Measurements from ENCODE around the gene ZNF444. TPM values are rescaled to one million over a fixed set of nuclear protein-coding genes. Genes with fewer than 3 reads are reported as not detected.

ZNF444 gene
- total and polyA plus RNA-seq, 4 donors, result 6.1 to 30.4 (median 21.0) TPM

DNA sequence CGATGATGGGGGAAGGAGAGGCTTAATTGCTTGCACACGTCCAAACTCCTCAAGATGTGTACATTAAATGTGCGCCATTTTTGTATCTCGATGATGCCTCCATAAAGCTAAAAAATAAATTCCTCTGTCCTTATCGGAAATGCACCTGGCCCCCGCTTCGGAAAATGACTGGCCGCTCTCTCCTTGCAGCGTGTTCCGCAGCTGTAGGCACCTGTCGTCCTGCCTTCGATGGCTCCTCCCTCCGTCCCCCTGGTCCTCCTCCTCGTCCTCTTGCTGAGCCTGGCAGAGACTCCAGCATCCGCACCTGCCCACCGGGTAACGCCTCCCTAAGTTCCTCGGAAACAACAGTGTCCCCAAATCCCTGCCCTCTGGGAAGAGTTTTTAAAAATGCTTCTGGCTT lies 35.8 kb downstream of the ZNF444 start (continued):
- TF ChIP-seq, protein P1, sequence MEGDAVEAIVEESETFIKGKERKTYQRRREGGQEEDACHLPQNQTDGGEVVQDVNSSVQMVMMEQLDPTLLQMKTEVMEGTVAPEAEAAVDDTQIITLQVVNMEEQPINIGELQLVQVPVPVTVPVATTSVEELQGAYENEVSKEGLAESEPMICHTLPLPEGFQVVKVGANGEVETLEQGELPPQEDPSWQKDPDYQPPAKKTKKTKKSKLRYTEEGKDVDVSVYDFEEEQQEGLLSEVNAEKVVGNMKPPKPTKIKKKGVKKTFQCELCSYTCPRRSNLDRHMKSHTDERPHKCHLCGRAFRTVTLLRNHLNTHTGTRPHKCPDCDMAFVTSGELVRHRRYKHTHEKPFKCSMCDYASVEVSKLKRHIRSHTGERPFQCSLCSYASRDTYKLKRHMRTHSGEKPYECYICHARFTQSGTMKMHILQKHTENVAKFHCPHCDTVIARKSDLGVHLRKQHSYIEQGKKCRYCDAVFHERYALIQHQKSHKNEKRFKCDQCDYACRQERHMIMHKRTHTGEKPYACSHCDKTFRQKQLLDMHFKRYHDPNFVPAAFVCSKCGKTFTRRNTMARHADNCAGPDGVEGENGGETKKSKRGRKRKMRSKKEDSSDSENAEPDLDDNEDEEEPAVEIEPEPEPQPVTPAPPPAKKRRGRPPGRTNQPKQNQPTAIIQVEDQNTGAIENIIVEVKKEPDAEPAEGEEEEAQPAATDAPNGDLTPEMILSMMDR (IDR thresholded peaks at IDR 0.05; ENCODE audit: low read depth, low read length, missing input control), result no peak
- TF ChIP-seq FOXA2 (IDR thresholded peaks at IDR 0.05) (no peak), TAF1 (conservative IDR thresholded peaks at IDR 0.05) (no peak)

DNA sequence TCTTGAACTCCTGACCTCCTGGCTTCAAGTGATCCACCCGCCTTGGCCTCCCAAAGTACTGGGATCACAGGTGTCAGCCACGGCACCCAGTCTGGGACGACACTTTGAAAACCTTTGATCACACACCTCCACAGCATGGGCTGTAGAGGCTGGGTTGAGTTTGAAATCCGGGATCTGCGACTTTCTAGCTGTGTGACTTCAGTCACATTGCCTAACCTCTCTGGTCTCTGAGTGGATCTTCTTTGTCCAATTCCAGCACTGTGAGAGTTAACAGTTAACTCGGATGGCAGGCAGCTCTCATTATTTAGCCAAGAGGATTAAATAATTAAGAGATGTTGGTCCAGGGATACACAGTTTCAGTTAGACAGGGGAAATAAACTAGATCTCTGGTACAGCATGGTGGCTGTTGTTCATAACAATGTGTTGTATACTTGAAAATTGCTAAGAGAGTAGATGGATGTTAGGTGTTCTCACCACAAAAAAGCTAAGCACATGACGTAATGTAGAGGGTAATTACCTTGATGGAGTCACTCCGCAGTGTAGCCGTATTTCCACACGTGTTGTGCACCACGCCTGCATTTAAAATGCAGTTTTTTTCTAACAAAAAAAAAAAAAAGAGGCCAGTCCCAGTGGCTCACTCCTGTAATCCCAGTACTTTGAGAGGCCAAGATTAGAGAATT lies 36.6 kb downstream of the ZNF444 start:
- no peak for TF ChIP-seq FOXA1 (IDR thresholded peaks at IDR 0.05)
- TF ChIP-seq HNF4G (IDR thresholded peaks at IDR 0.05), result no peak
- TF ChIP-seq TAF1 (conservative IDR thresholded peaks at IDR 0.05), result no peak
- TF ChIP-seq JUND (IDR thresholded peaks at IDR 0.05), result no peak
- TF ChIP-seq, protein P2, sequence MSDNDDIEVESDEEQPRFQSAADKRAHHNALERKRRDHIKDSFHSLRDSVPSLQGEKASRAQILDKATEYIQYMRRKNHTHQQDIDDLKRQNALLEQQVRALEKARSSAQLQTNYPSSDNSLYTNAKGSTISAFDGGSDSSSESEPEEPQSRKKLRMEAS (IDR thresholded peaks at IDR 0.05), result no peak
- TF ChIP-seq HNF4A (conservative IDR thresholded peaks at IDR 0.05), result no peak
- TF ChIP-seq FOXA2 (IDR thresholded peaks at IDR 0.05), result no peak
- no peak for TF ChIP-seq NR2F2 (IDR thresholded peaks at IDR 0.05)
- no peak for TF ChIP-seq SP1 (IDR thresholded peaks at IDR 0.05)
- TF ChIP-seq, protein P3, sequence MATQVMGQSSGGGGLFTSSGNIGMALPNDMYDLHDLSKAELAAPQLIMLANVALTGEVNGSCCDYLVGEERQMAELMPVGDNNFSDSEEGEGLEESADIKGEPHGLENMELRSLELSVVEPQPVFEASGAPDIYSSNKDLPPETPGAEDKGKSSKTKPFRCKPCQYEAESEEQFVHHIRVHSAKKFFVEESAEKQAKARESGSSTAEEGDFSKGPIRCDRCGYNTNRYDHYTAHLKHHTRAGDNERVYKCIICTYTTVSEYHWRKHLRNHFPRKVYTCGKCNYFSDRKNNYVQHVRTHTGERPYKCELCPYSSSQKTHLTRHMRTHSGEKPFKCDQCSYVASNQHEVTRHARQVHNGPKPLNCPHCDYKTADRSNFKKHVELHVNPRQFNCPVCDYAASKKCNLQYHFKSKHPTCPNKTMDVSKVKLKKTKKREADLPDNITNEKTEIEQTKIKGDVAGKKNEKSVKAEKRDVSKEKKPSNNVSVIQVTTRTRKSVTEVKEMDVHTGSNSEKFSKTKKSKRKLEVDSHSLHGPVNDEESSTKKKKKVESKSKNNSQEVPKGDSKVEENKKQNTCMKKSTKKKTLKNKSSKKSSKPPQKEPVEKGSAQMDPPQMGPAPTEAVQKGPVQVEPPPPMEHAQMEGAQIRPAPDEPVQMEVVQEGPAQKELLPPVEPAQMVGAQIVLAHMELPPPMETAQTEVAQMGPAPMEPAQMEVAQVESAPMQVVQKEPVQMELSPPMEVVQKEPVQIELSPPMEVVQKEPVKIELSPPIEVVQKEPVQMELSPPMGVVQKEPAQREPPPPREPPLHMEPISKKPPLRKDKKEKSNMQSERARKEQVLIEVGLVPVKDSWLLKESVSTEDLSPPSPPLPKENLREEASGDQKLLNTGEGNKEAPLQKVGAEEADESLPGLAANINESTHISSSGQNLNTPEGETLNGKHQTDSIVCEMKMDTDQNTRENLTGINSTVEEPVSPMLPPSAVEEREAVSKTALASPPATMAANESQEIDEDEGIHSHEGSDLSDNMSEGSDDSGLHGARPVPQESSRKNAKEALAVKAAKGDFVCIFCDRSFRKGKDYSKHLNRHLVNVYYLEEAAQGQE (IDR thresholded peaks at IDR 0.05), result no peak
- TF ChIP-seq, protein P4, sequence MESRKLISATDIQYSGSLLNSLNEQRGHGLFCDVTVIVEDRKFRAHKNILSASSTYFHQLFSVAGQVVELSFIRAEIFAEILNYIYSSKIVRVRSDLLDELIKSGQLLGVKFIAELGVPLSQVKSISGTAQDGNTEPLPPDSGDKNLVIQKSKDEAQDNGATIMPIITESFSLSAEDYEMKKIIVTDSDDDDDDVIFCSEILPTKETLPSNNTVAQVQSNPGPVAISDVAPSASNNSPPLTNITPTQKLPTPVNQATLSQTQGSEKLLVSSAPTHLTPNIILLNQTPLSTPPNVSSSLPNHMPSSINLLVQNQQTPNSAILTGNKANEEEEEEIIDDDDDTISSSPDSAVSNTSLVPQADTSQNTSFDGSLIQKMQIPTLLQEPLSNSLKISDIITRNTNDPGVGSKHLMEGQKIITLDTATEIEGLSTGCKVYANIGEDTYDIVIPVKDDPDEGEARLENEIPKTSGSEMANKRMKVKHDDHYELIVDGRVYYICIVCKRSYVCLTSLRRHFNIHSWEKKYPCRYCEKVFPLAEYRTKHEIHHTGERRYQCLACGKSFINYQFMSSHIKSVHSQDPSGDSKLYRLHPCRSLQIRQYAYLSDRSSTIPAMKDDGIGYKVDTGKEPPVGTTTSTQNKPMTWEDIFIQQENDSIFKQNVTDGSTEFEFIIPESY (IDR thresholded peaks at IDR 0.05), result no peak
- TF ChIP-seq, protein P5, sequence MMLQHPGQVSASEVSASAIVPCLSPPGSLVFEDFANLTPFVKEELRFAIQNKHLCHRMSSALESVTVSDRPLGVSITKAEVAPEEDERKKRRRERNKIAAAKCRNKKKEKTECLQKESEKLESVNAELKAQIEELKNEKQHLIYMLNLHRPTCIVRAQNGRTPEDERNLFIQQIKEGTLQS (IDR thresholded peaks at IDR 0.05), result no peak
- TF ChIP-seq RAD21 (IDR thresholded peaks at IDR 0.05), result no peak
- TF ChIP-seq GABPA (IDR thresholded peaks at IDR 0.05 in 1 of 2, conservative IDR thresholded peaks at IDR 0.05 in 1 of 2), result no peak
- H3K9me3 ChIP-seq (ENCODE audit: control insufficient read depth in 4 of 4, low read length in 3 of 4), result no peaks in the 10 kb centered on the region
- no peak overlapping the region for H3K9ac ChIP-seq (ENCODE audit: low read depth in 1 of 2, low read length in 2 of 2)
- H3K4me1 ChIP-seq (ENCODE audit: control insufficient read depth in 4 of 4, insufficient read depth in 4 of 4, low read length in 3 of 4), result peaks cover 4 to 13% (median 7%) of the 10 kb centered on the region in 4 donors
- H3K27me3 ChIP-seq (ENCODE audit: control insufficient read depth in 4 of 4, insufficient read depth in 4 of 4, low read length in 3 of 4), result no peaks in the 10 kb centered on the region
- H3K36me3 ChIP-seq (ENCODE audit: control insufficient read depth in 4 of 4, insufficient read depth in 3 of 4, low read depth in 1 of 4, low read length in 3 of 4), result no peaks in the 10 kb centered on the region
- H3K4me3 ChIP-seq (ENCODE audit: low read depth in 1 of 3, low read length in 3 of 3), result no peak overlapping the region
- 67% methylated on average over 11 of the region's 11 CpGs for WGBS
- DNase-seq (ENCODE audit: low spot score), result no peak
- no peak overlapping the region for H3K27ac ChIP-seq (ENCODE audit: low read depth in 1 of 2, low read length in 2 of 2)
